Endodermal cell (in vitro differentiated cells): Measurements from ENCODE around the gene PPM1M. TPM values are rescaled to one million over a fixed set of nuclear protein-coding genes. Genes with fewer than 3 reads are reported as not detected.

Source experiments
- DNase-seq: peaks from one replicate; pipeline ENCODE4 v3.0.0-alpha.2; 2017
- H3K27ac ChIP-seq: 2 replicates; pipeline ENCODE4 v1.5.1; 2013; ENCODE audit warnings: mild to moderate bottlenecking, low read depth, low read length, moderate library complexity
- H3K27me3 ChIP-seq: 2 replicates; pipeline ENCODE4 v1.6.1; 2013; ENCODE audit warnings: mild to moderate bottlenecking, low read length, moderate library complexity; ENCODE audit not compliant: insufficient read depth, control insufficient read depth, poor library complexity, severe bottlenecking
- H3K36me3 ChIP-seq: 2 replicates; pipeline ENCODE4 v1.7.0; 2013; ENCODE audit warnings: mild to moderate bottlenecking, low read length, moderate library complexity; ENCODE audit not compliant: control insufficient read depth, insufficient read depth
- H3K4me1 ChIP-seq: one replicate; pipeline ENCODE4 v1.7.0; 2013; ENCODE audit warnings: low read length; ENCODE audit not compliant: control insufficient read depth, insufficient read depth
- H3K4me3 ChIP-seq: 2 replicates; pipeline ENCODE4 v1.5.1; 2013; ENCODE audit warnings: mild to moderate bottlenecking, low read length, moderate library complexity
- H3K9ac ChIP-seq: 2 replicates; pipeline ENCODE4 v1.6.1; 2013; ENCODE audit warnings: mild to moderate bottlenecking, low read length, moderate library complexity; ENCODE audit not compliant: poor library complexity, severe bottlenecking; ENCODE audit errors: extremely low read depth
- H3K9me3 ChIP-seq: 2 replicates; pipeline ENCODE4 v1.6.1; 2013; ENCODE audit warnings: mild to moderate bottlenecking, low read length, moderate library complexity; ENCODE audit not compliant: control insufficient read depth
- H3K27ac Mint-ChIP-seq: 2 replicates; pipeline ENCODE4 v1.8.0; 2020; ENCODE audit warnings: mixed read lengths
- H3K27me3 Mint-ChIP-seq: 2 replicates; pipeline ENCODE4 v1.8.0; 2021; ENCODE audit warnings: mild to moderate bottlenecking, mixed read lengths; ENCODE audit not compliant: insufficient read depth
- H3K36me3 Mint-ChIP-seq: 2 replicates; pipeline ENCODE4 v1.8.0; 2020; ENCODE audit warnings: low read depth, mixed read lengths
- H3K4me1 Mint-ChIP-seq: 2 replicates; pipeline ENCODE4 v1.8.0; 2020; ENCODE audit warnings: mixed read lengths
- H3K4me3 Mint-ChIP-seq: 2 replicates; pipeline ENCODE4 v1.8.0; 2020; ENCODE audit warnings: mild to moderate bottlenecking, moderate library complexity, mixed read lengths
- H3K9me3 Mint-ChIP-seq: 2 replicates; pipeline ENCODE4 v1.8.0; 2020; ENCODE audit warnings: mild to moderate bottlenecking, mixed read lengths
- WGBS, 2 experiments: methylation state at CpG; one replicate each; pipeline versions ENCODE4 v1.1.5 to v1.1.7; 2013; ENCODE audit warnings: missing lambda C conversion rate in 2 of 2, mixed read lengths in 1 of 2; ENCODE audit not compliant: insufficient coverage in 1 of 2, insufficient read length in 1 of 2; 5-methylcytosine and 5-hydroxymethylcytosine counted together
- total RNA-seq, 2 donors: library from RNA; stranded (reverse); fragmentation: NEBNext Ultra II Directional in 1 of 2; extraction: Animal tissue kit (Norgen Biotek cat#: 25700) in 1 of 2; gene quantifications; 2 replicates in 1 of 2; 3 replicates in 1 of 2; pipeline ENCODE4 v1.2.1, GENCODE V29; 2021
- TF ChIP-seq, protein P1 (sequence below): fragments of 200-600 bp; sonication (generic); conservative IDR thresholded peaks from 2 replicates; pipeline ENCODE4 v1.5.0; 2021; ENCODE audit warnings: antibody characterized with exemption, mild to moderate bottlenecking

Gene PPM1M
- total RNA-seq, 2 donors from 2014 or later, result 6.7 to 6.8 TPM

DNA sequence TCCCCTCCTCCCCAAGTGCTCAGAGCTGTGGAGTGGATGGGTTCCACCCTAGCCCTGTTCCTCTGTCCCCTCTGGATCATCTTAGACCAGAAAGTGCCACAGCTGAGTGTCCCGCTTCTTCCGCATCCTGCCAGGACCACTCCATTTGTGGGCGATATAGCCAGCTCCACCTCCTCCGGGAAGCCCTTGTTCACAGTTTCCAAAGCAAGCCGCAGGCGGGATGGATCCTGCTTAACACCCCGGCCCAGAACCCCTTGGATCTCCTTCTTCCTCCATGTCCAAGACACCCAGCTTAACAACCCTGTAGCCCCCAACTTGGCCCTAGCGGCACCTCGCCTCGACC lies 48.1 kb upstream of the PPM1M start:
- H3K27me3 Mint-ChIP-seq, result no peaks in the 10 kb centered on the region
- Histone ChIP-seq H3K36me3 (peaks cover 25% of the 10 kb centered on the region), H3K27me3 (no peaks in the 10 kb centered on the region), H3K27ac (no peak overlapping the region), H3K4me1 (peaks cover 9% of the 10 kb centered on the region), H3K9ac (no peak overlapping the region), H3K4me3 (peak overlapping the region; percentile 98), H3K9me3 (no peaks in the 10 kb centered on the region)
- H3K4me1 Mint-ChIP-seq, result peaks cover 14% of the 10 kb centered on the region
- WGBS, 2 experiments, result 84 to 85% methylated on average over 4 to 10 of the region's 10 CpGs
- no peaks in the 10 kb centered on the region for H3K9me3 Mint-ChIP-seq
- peak overlapping the region; percentile 22 for H3K27ac Mint-ChIP-seq
- H3K36me3 Mint-ChIP-seq, result peaks cover 27% of the 10 kb centered on the region
- DNase-seq, result no peak
- peak overlapping the region; percentile 94 for H3K4me3 Mint-ChIP-seq
- TF ChIP-seq, protein P1, sequence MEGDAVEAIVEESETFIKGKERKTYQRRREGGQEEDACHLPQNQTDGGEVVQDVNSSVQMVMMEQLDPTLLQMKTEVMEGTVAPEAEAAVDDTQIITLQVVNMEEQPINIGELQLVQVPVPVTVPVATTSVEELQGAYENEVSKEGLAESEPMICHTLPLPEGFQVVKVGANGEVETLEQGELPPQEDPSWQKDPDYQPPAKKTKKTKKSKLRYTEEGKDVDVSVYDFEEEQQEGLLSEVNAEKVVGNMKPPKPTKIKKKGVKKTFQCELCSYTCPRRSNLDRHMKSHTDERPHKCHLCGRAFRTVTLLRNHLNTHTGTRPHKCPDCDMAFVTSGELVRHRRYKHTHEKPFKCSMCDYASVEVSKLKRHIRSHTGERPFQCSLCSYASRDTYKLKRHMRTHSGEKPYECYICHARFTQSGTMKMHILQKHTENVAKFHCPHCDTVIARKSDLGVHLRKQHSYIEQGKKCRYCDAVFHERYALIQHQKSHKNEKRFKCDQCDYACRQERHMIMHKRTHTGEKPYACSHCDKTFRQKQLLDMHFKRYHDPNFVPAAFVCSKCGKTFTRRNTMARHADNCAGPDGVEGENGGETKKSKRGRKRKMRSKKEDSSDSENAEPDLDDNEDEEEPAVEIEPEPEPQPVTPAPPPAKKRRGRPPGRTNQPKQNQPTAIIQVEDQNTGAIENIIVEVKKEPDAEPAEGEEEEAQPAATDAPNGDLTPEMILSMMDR, result no peak

- no peaks in the 10 kb centered on the region for H3K9me3 Mint-ChIP-seq
- peak within 1 kb of the TSS; percentile 94 for H3K4me3 Mint-ChIP-seq
- DNase-seq, result peak; percentile 98
- whole genome bisulfite sequencing, 2 experiments, result 1 to 2% methylated on average over 35 to 71 of the region's 71 CpGs
- TF ChIP-seq, protein P1, result peak; percentile 59
- Histone ChIP-seq H3K9ac (peak within 1 kb of the TSS; percentile 86), H3K4me1 (peaks cover 9% of the 10 kb centered on the region), H3K36me3 (peaks cover 30% of the 10 kb centered on the region), H3K4me3 (peak within 1 kb of the TSS; percentile 98), H3K27ac (no peak within 1 kb of the TSS), H3K9me3 (no peaks in the 10 kb centered on the region), H3K27me3 (no peaks in the 10 kb centered on the region)
- no peaks in the 10 kb centered on the region for H3K27me3 Mint-ChIP-seq
- H3K36me3 Mint-ChIP-seq, result peaks cover 32% of the 10 kb centered on the region
- H3K27ac Mint-ChIP-seq, result peak within 1 kb of the TSS; percentile 41
- peaks cover 14% of the 10 kb centered on the region for H3K4me1 Mint-ChIP-seq
Observed at GRCh38 chr3:52197842-52198625, 47.5 kb upstream of the PPM1M start, which contains the start of gene ALAS1. Gene ALAS1, plus strand, starts transcription at chr3:52198160. Its CDS starts 1,082 bp downstream, at chr3:52199242.

- peak overlapping the region; percentile 41 for H3K27ac Mint-ChIP-seq
Observed at GRCh38 chr3:52198643-52199608, 46.6 kb upstream of the PPM1M start.

More at GRCh38 chr3:52198643-52199608, 46.6 kb upstream of the PPM1M start:
- Histone ChIP-seq H3K4me3 (peak overlapping the region; percentile 98), H3K9ac (peak overlapping the region; percentile 86), H3K36me3 (peaks cover 39% of the 10 kb centered on the region), H3K27me3 (no peaks in the 10 kb centered on the region), H3K4me1 (peaks cover 9% of the 10 kb centered on the region), H3K27ac (no peak overlapping the region), H3K9me3 (no peaks in the 10 kb centered on the region)
- H3K9me3 Mint-ChIP-seq, result no peaks in the 10 kb centered on the region
- peak overlapping the region; percentile 94 for H3K4me3 Mint-ChIP-seq
- TF ChIP-seq, protein P1, result no peak
- whole genome bisulfite sequencing, 2 experiments, result 61 to 81% methylated on average over 7 to 14 of the region's 14 CpGs
- DNase-seq, result no peak
- peaks cover 40% of the 10 kb centered on the region for H3K36me3 Mint-ChIP-seq
- H3K27me3 Mint-ChIP-seq, result no peaks in the 10 kb centered on the region
- H3K4me1 Mint-ChIP-seq, result peaks cover 14% of the 10 kb centered on the region
